Loucy (cell line): ENCODE results near the gene CCRL2.
"Not testable (repeated sequence)": the region's sequence is repeated elsewhere in the genome, so short reads cannot be mapped to it uniquely, and the experiment has no call there.

Source experiments
- H2AFZ ChIP-seq: fragments of 200-600 bp; sonication (generic); 2 replicates; pipeline ENCODE4 v1.6.0; 2016; ENCODE audit warnings: antibody characterized with exemption, mild to moderate bottlenecking, low read length, moderate library complexity
- H3F3A ChIP-seq: fragments of 200-600 bp; 2 replicates; pipeline ENCODE4 v1.6.0; 2016; ENCODE audit warnings: antibody characterized with exemption, low read depth, mild to moderate bottlenecking
- H3K27me3 ChIP-seq: fragments of 200-600 bp; sonication (generic); 2 replicates; pipeline ENCODE4 v1.6.1; 2014; ENCODE audit warnings: low read length, mild to moderate bottlenecking; ENCODE audit not compliant: insufficient read depth, poor library complexity, severe bottlenecking
- H3K36me3 ChIP-seq: fragments of 200-600 bp; sonication (generic); 2 replicates; pipeline ENCODE4 v1.6.1; 2016; ENCODE audit warnings: low read length; ENCODE audit not compliant: insufficient read depth
- H3K4me1 ChIP-seq: fragments of 200-600 bp; sonication (generic); 2 replicates; pipeline ENCODE4 v1.5.1; 2014; ENCODE audit warnings: low read length, mild to moderate bottlenecking; ENCODE audit not compliant: insufficient read depth, poor library complexity, severe bottlenecking
- H3K4me2 ChIP-seq: fragments of 200-600 bp; sonication (generic); 2 replicates; pipeline ENCODE4 v1.6.0; 2014; ENCODE audit warnings: antibody characterized with exemption, low read length, low read depth, mild to moderate bottlenecking; ENCODE audit not compliant: poor library complexity, severe bottlenecking
- H3K4me3 ChIP-seq: fragments of 200-600 bp; sonication (generic); 2 replicates; pipeline ENCODE4 v1.5.1; 2014; ENCODE audit warnings: low read length, mild to moderate bottlenecking, mixed read lengths; ENCODE audit not compliant: poor library complexity, severe bottlenecking
- H3K79me2 ChIP-seq: fragments of 200-600 bp; sonication (generic); 2 replicates; pipeline ENCODE4 v1.6.1; 2014; ENCODE audit warnings: low read length; ENCODE audit not compliant: insufficient read depth
- H3K9ac ChIP-seq: fragments of 200-600 bp; sonication (generic); 2 replicates; pipeline ENCODE4 v1.6.0; 2014; ENCODE audit warnings: mild to moderate bottlenecking, low read depth, low read length, moderate library complexity; ENCODE audit not compliant: poor library complexity, severe bottlenecking
- H3K9me2 ChIP-seq: fragments of 200-600 bp; sonication (generic); replicated peaks from 2 replicates; pipeline ENCODE4 v1.6.1; 2016; ENCODE audit warnings: low read depth, low read length, mixed read lengths
- H3K9me3 ChIP-seq: fragments of 200-600 bp; sonication (generic); 2 replicates; pipeline ENCODE4 v1.6.1; 2014; ENCODE audit warnings: mild to moderate bottlenecking, antibody characterized with exemption, low read length, low read depth; ENCODE audit not compliant: insufficient read depth
- H4K20me1 ChIP-seq: fragments of 200-600 bp; sonication (generic); 2 replicates; pipeline ENCODE4 v1.6.0; 2014; ENCODE audit warnings: antibody characterized with exemption, low read length, mild to moderate bottlenecking; ENCODE audit not compliant: insufficient read depth, poor library complexity, severe bottlenecking
- CTCF ChIP-seq: fragments of 200-600 bp; sonication (generic); conservative IDR thresholded peaks from 2 replicates; pipeline ENCODE4 v1.5.1; 2014; ENCODE audit warnings: mild to moderate bottlenecking, antibody characterized with exemption, low read length
- EZH2phosphoT487 ChIP-seq: fragments of 200-600 bp; IDR thresholded peaks from 2 replicates; pipeline ENCODE4 v1.6.1; 2018; ENCODE audit warnings: antibody characterized with exemption, mild to moderate bottlenecking, moderate library complexity, borderline replicate concordance

Gene CCRL2

GRCh38 chr3:46427916-46428833, 21.1 kb downstream of the CCRL2 start:
- Histone ChIP-seq H3K36me3 (no peaks in the 10 kb centered on the region), H3K9ac (no peak overlapping the region), H2AFZ (no peak overlapping the region), H3K4me3 (no peak overlapping the region), H3F3A (0 out of 2 replicates have a peak, but pooled peaks cover 2% of the 10 kb centered on the region), H3K9me2 (no peaks in the 10 kb centered on the region), H3K79me2 (no peaks in the 10 kb centered on the region), H4K20me1 (no peaks in the 10 kb centered on the region), H3K4me2 (no peak overlapping the region), H3K9me3 (no peaks in the 10 kb centered on the region), H3K4me1 (peaks cover 37% of the 10 kb centered on the region), H3K27me3 (no peaks in the 10 kb centered on the region)
- TF ChIP-seq EZH2phosphoT487 (no peak), CTCF (peak; percentile 41)

- H3F3A ChIP-seq, result 0 out of 2 replicates have a peak, but pooled peaks cover 2% of the 10 kb centered on the region
- no peak for TF ChIP-seq EZH2phosphoT487
- no peak for TF ChIP-seq CTCF
- H3K4me1 ChIP-seq, result peaks cover 48% of the 10 kb centered on the region
- no peaks in the 10 kb centered on the region for H3K9me2 ChIP-seq
- no peak overlapping the region for H3K4me3 ChIP-seq
- H2AFZ ChIP-seq, result no peak overlapping the region
- no peaks in the 10 kb centered on the region for H3K27me3 ChIP-seq
- no peak overlapping the region for H3K9ac ChIP-seq
- H3K79me2 ChIP-seq, result no peaks in the 10 kb centered on the region
- H3K36me3 ChIP-seq, result no peaks in the 10 kb centered on the region
- no peaks in the 10 kb centered on the region; the same call in 1 of the 2 replicates for H3K9me3 ChIP-seq
- H4K20me1 ChIP-seq, result no peaks in the 10 kb centered on the region
- H3K4me2 ChIP-seq, result no peak overlapping the region
These were observed 22.2 kb downstream of the CCRL2 start for GRCh38 chr3:46429250-46429649.

GRCh38 chr3:46429671-46430070, 22.6 kb downstream of the CCRL2 start:
- no peak overlapping the region for H2AFZ ChIP-seq
- H3K79me2 ChIP-seq, result no peaks in the 10 kb centered on the region
- no peak overlapping the region for H3K9ac ChIP-seq
- H3F3A ChIP-seq, result 0 out of 2 replicates have a peak, but pooled peaks cover 2% of the 10 kb centered on the region
- no peak overlapping the region for H3K4me2 ChIP-seq
- H3K9me3 ChIP-seq, result no peaks in the 10 kb centered on the region; the same call in 1 of the 2 replicates
- no peaks in the 10 kb centered on the region for H3K36me3 ChIP-seq
- no peaks in the 10 kb centered on the region for H3K9me2 ChIP-seq
- peaks cover 49% of the 10 kb centered on the region for H3K4me1 ChIP-seq
- H3K4me3 ChIP-seq, result no peak overlapping the region
- H3K27me3 ChIP-seq, result no peaks in the 10 kb centered on the region
- no peak for TF ChIP-seq CTCF
- TF ChIP-seq EZH2phosphoT487, result no peak
- H4K20me1 ChIP-seq, result no peaks in the 10 kb centered on the region

- peaks cover 56% of the 10 kb centered on the region for H3K4me1 ChIP-seq
These were observed 23.8 kb downstream of the CCRL2 start for GRCh38 chr3:46430879-46431278.

GRCh38 chr3:46431905-46432304, 24.8 kb downstream of the CCRL2 start:
- not testable (repeated sequence) for H3K9me3 ChIP-seq, H3K9me2 ChIP-seq, H3K4me3 ChIP-seq, H3K9ac ChIP-seq, H4K20me1 ChIP-seq, H3F3A ChIP-seq, H2AFZ ChIP-seq, H3K36me3 ChIP-seq, H3K4me2 ChIP-seq, H3K79me2 ChIP-seq, H3K27me3 ChIP-seq
- peaks cover 47% of the 10 kb centered on the region for H3K4me1 ChIP-seq

More at GRCh38 chr3:46430879-46431278, 23.8 kb downstream of the CCRL2 start:
- not testable (repeated sequence) for H3K4me3 ChIP-seq, H3F3A ChIP-seq, H4K20me1 ChIP-seq, H3K36me3 ChIP-seq, H3K9me3 ChIP-seq, H3K27me3 ChIP-seq, H3K79me2 ChIP-seq, H3K9me2 ChIP-seq, H2AFZ ChIP-seq, H3K9ac ChIP-seq, H3K4me2 ChIP-seq
